Gastroesophageal sphincter (tissue), 4 donors: ENCODE results near the gene AFAP1. TPM values are rescaled to one million over a fixed set of nuclear protein-coding genes. Genes with fewer than 3 reads are reported as not detected.

ENCODE experiments used
- ATAC-seq: fragments of 150-250 bp; one replicate; pipeline ENCODE4 v1.9.1; 2016; ENCODE audit warnings: mild to moderate bottlenecking, moderate library complexity
- H3K27ac ChIP-seq, 4 donors: fragments of 200-600 bp; sonication (generic) in 3 of 4; 1 replicate in 3 of 4; 2 replicates in 1 of 4; pipeline ENCODE4 v1.5.1; 2016 to 2019
- H3K27me3 ChIP-seq: fragments of 200-600 bp; sonication (generic); one replicate; pipeline ENCODE4 v1.5.1; 2019
- H3K36me3 ChIP-seq, 2 donors: fragments of 200-600 bp; sonication (generic); one replicate each; pipeline ENCODE4 v1.5.1; 2019; ENCODE audit warnings: control low read depth in 1 of 2
- H3K4me1 ChIP-seq, 3 donors: fragments of 200-600 bp; sonication (generic); 1 replicate in 2 of 3; 2 replicates in 1 of 3; pipeline ENCODE4 v1.5.1; 2016 to 2019; ENCODE audit warnings: control low read depth in 2 of 3
- H3K4me3 ChIP-seq, 2 donors: fragments of 200-600 bp; sonication (generic); one replicate each; pipeline ENCODE4 v1.5.1; 2019; ENCODE audit warnings: mild to moderate bottlenecking in 1 of 2, moderate library complexity in 1 of 2
- H3K9me3 ChIP-seq, 3 donors: fragments of 200-600 bp; sonication (generic); one replicate each; pipeline ENCODE4 v1.5.1; 2017 to 2019; ENCODE audit warnings: control low read depth in 2 of 3
- CTCF ChIP-seq, 4 experiments: fragments of 200-600 bp in 2 of 4; fragments of 450-650 bp in 2 of 4; sonication (generic) in 1 of 4; IDR thresholded peaks; one replicate each; pipeline ENCODE4 v1.5.1; 2017 to 2019; ENCODE audit warnings: antibody characterized with exemption in 4 of 4, mild to moderate bottlenecking in 2 of 4, moderate library complexity in 2 of 4
- EP300 ChIP-seq: sonication (generic); formaldehyde crosslinking; IDR thresholded peaks from one replicate; pipeline ENCODE4 v1.6.1; 2017; ENCODE audit warnings: antibody characterized with exemption, mild to moderate bottlenecking
- POLR2A ChIP-seq, 2 donors: fragments of 450-650 bp; IDR thresholded peaks; one replicate each; pipeline ENCODE4 v1.6.1; 2017; ENCODE audit warnings: antibody characterized with exemption in 2 of 2, mild to moderate bottlenecking in 2 of 2, moderate library complexity in 1 of 2
- POLR2AphosphoS5 ChIP-seq: sonication (generic); formaldehyde crosslinking; IDR thresholded peaks from one replicate; pipeline ENCODE4 v1.6.1; 2017; ENCODE audit warnings: antibody characterized with exemption
- WGBS, 2 donors: methylation state at CpG; one replicate each; pipeline ENCODE4 v1.1.5; 2018; ENCODE audit warnings: low coverage in 1 of 2; 5-methylcytosine and 5-hydroxymethylcytosine counted together
- total RNA-seq, 4 donors: library from RNA; depleted of rRNA; stranded (reverse); fragments of >200 nt; gene quantifications; one replicate each; pipeline ENCODE4 v1.1.0, GENCODE V29; 2016

AFAP1 gene
- total RNA-seq, 4 donors from 2014 or later: 32.0 to 79.7 (median 48.1) TPM

GRCh38 chr4:7964890-7965662 lies 25.4 kb upstream of the AFAP1 start:
- Histone ChIP-seq H3K9me3 (no peaks in the 10 kb centered on the region), H3K27ac (peak overlapping the region in 3 of 4 donors; percentile 47 to 59 (median 57)), H3K4me3 (no peak overlapping the region), H3K27me3 (no peaks in the 10 kb centered on the region), H3K36me3 (no peaks in the 10 kb centered on the region), H3K4me1 (peaks cover 0 to 62% (median 28%) of the 10 kb centered on the region in 3 donors)
- WGBS, 2 donors: 71% methylated on average over 11 of the region's 23 CpGs; no CpG with 5 or more reads in 1 of the 2 donors
- ATAC-seq: no peak
- no peak for TF ChIP-seq POLR2A (IDR thresholded peaks at IDR 0.05)
- TF ChIP-seq CTCF (IDR thresholded peaks at IDR 0.05): no peak
- no peak for TF ChIP-seq EP300
- TF ChIP-seq POLR2AphosphoS5: no peak

GRCh38 chr4:7964459-7964858 lies 24.8 kb upstream of the AFAP1 start:
- no peaks in the 10 kb centered on the region for H3K36me3 ChIP-seq

GRCh38 chr4:7963691-7964090 lies 24.0 kb upstream of the AFAP1 start:
- no CpG with 5 or more reads among the region's 12 CpGs for WGBS, 2 donors
- Histone ChIP-seq H3K27me3 (no peaks in the 10 kb centered on the region), H3K4me1 (peaks cover 0 to 62% (median 24%) of the 10 kb centered on the region in 3 donors), H3K9me3 (no peaks in the 10 kb centered on the region), H3K4me3 (no peak overlapping the region), H3K36me3 (no peaks in the 10 kb centered on the region), H3K27ac (no peak overlapping the region)
- no peak for ATAC-seq
- no peak for TF ChIP-seq CTCF (IDR thresholded peaks at IDR 0.05)
- no peak for TF ChIP-seq POLR2AphosphoS5
- TF ChIP-seq EP300: no peak
- no peak for TF ChIP-seq POLR2A (IDR thresholded peaks at IDR 0.05)

More at GRCh38 chr4:7964459-7964858, 24.8 kb upstream of the AFAP1 start:
- Histone ChIP-seq H3K4me1 (peaks cover 0 to 62% (median 28%) of the 10 kb centered on the region in 3 donors), H3K27me3 (no peaks in the 10 kb centered on the region), H3K27ac (peak overlapping the region in 3 of 4 donors; percentile 47 to 59 (median 57)), H3K9me3 (no peaks in the 10 kb centered on the region), H3K4me3 (no peak overlapping the region)
- WGBS, 2 donors: 58 to 68% methylated on average over 3 to 4 of the region's 5 CpGs
- ATAC-seq: no peak
- TF ChIP-seq EP300: no peak
- no peak for TF ChIP-seq CTCF (IDR thresholded peaks at IDR 0.05)
- no peak for TF ChIP-seq POLR2A (IDR thresholded peaks at IDR 0.05)
- no peak for TF ChIP-seq POLR2AphosphoS5

DNA sequence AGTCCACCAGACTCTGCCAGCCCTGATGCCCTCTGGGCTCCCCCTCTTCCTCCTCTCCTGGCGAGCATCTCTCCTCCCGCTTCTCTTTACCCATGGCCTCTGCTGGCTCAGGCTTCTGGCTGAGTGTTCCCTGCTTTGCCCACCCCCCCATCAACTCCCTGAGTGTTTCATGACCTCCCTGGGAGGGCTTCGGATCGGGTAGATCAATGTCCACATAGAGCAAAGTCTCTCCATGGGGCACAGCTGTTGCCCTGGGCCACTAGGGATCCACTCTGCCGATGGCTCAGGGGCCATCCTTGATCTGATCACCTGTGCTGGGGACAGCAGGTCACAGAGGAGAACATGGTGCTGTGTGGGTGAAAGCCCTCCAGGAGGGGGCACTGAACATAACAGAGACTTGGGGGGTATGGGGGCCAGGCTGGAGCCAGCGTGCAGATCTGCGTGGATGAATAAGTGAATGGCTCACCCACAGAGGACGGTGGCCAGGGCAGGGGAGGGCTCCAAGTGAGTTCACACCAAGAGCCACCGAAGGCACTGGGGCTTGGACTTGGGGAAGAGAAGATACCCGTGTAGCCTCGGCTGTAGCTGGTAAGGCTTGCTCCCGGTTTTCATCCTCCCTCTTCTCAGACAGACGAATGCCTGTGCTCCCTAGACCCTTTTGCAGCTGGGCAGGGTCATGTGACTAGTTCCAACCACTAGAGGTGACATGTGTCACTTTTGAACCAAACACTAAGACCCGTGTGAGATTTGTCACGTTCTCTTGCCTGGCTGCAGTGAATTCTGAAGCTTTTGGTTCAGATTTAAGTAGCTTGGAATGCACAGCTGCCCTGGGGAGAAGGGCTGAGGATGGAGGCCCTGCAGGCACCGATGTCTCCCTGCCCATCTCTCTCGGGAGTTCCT lies 23.2 kb upstream of the AFAP1 start:
- no peak for TF ChIP-seq POLR2A (IDR thresholded peaks at IDR 0.05)
- no peak for TF ChIP-seq POLR2AphosphoS5
- no peak for TF ChIP-seq CTCF (IDR thresholded peaks at IDR 0.05)
- TF ChIP-seq EP300: no peak
- H3K4me3 ChIP-seq: no peak overlapping the region
- no peaks in the 10 kb centered on the region for H3K36me3 ChIP-seq
- ATAC-seq: no peak
- no peaks in the 10 kb centered on the region for H3K9me3 ChIP-seq
- H3K27me3 ChIP-seq: no peaks in the 10 kb centered on the region
- H3K27ac ChIP-seq: no peak overlapping the region
- 86 to 90% methylated on average over 7 to 9 of the region's 17 CpGs for WGBS, 2 donors
- H3K4me1 ChIP-seq: peaks cover 0 to 56% (median 23%) of the 10 kb centered on the region in 3 donors
